Measurements from ENCODE around the gene FAM228B. TPM values are rescaled to one million over a fixed set of nuclear protein-coding genes. Genes with fewer than 3 reads are reported as not detected.
"Not testable (repeated sequence)": the region's sequence is repeated elsewhere in the genome, so short reads cannot be mapped to it uniquely, and the experiment has no call there.

FAM228B gene
- total RNA-seq, 1 experiment from 2014 or later = 8.6 TPM

- DNase-seq (ENCODE audit: low spot score) = no peak
These were observed 34.9 kb downstream of the FAM228B start for GRCh38 chr2:24158131-24158530.

- no peak for DNase-seq (ENCODE audit: low spot score)
These were observed 36.4 kb downstream of the FAM228B start for GRCh38 chr2:24159708-24160107.

GRCh38 chr2:24160761-24161160 is 37.5 kb downstream of the FAM228B start:
- no peak for DNase-seq (ENCODE audit: low spot score)

DNA sequence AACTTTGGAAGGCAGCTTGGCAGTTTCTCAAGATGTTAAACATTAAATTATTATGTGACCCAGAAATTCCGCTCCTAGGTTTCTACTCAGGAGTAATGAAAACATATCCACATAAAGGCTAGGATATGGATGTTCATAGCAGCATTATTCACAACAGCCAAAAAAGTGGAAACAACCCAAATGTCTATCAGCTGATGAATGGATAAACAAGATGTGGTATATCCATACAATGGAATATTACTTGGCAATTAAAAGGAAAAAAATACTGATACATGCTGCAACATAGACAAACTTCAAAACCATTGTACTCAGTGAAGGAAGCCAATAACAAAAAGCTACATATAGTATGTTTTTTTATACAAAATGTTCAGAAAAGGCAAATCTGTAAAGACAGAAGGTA is 39.2 kb downstream of the FAM228B start:
- no peak for DNase-seq (ENCODE audit: low spot score)

DNA sequence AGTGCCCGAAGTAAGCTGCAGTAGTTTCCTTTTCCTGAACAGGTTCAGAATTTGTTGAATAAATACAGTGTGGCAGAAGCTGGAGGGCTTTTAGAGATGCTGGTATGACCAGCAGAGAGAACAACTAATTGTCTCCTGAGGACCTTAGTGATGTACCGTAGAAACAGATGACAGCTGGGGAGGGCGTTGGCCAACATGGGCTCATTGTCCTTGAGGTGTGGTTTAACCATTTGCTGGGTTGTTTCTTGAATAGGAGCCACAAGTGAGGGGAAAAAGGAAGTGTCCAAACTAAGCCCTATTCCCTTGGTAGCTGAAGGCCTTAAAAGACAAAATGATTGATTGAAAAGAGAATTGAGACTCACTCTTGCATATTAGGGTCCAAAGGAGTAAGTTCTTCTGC is 39.9 kb downstream of the FAM228B start:
- DNase-seq (ENCODE audit: low spot score) = no peak

DNA sequence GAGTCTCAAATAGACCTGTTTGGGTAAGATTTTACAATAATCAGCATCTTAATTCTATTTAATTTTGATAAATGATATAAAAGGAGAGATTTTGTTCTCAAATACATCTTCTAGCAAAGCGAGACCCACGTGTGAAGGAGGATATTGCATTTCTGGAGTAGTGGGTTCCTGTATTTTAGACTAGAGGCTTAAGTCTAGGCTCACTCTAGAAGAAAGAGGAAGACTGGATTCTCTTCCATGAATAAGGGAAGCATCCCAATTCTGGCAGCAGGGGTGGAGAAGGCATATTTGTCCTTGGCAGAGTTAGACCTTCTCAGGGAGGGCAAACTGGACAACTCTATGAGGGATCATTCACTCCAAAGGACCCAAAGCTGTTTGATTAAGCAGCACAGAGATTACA is 40.3 kb downstream of the FAM228B start:
- no peak for DNase-seq (ENCODE audit: low spot score)

GRCh38 chr2:24164416-24164973 is 41.2 kb downstream of the FAM228B start:
- no peak for DNase-seq (ENCODE audit: low spot score)

DNA sequence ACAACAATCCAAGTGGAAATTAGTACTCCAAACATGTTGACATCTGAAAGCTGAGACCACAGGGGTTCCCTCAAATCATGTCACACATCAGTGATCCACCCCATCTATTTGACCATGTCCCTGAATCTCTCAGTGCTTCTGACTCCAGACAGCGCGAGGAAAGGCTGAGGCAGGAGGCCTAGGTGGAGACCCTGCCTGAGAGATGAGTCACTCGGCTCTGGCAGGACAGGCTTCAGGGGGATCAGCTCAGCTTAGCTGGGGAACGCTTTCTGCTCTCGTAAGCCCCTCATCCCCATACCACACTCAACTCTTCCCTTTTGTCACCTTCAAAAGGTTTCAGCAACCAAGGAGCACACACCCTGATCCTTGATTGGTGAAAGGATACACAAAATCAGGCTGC is 45.8 kb downstream of the FAM228B start:
- no peak for DNase-seq (ENCODE audit: low spot score)

DNA sequence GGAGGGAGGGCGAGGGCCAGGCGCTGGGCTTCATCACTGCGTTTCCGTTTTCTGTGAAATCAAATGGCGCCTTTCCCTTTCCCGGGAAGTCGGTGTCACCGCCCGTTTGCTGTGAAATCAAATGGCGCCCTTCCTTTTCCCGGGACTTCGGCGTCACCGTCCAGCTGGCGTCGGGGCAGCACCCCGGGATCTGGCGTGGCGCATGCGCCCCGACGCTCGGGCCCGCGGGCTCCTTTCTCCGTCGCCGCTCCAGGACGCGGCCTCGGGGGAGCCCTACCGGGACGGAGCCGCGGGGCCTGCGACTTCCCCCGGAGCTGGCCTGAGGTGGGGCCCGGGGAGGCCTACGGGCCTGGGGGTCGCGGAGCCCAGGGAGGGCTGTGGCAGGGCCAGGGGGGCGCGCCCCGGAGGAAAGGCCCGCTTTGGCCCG is 51.6 kb downstream of the FAM228B start, which contains the start of gene FAM228A:
FAM228A (plus strand) TSS at position 203 of the 427 bp plus-strand sequence. CDS start 428 bp downstream, outside the sequence.
- DNase-seq (ENCODE audit: low spot score) = no peak

- DNase-seq (ENCODE audit: low spot score) = no peak
These were observed 52.4 kb downstream of the FAM228B start for GRCh38 chr2:24175631-24176187.

DNA sequence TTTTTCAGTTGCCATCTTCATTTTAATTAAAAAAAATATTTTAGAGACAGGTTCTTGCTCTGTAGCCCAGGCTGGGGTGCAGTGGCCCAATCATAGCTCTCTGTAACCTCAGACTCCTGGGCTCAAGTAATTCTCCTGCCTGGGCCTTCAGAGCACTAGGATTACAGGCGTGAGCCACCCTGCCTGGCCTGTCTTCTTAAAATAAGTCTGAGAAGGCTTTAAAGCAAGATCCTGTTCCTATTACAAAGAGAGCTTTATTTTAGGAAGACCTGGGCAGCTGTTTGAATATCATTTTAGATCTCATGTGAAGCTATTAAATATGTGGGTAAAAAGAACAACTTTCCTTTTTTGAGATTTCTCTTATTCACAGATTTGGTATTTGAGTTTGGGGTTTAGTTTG is 53.1 kb downstream of the FAM228B start:
- no peak for DNase-seq (ENCODE audit: low spot score)

DNA sequence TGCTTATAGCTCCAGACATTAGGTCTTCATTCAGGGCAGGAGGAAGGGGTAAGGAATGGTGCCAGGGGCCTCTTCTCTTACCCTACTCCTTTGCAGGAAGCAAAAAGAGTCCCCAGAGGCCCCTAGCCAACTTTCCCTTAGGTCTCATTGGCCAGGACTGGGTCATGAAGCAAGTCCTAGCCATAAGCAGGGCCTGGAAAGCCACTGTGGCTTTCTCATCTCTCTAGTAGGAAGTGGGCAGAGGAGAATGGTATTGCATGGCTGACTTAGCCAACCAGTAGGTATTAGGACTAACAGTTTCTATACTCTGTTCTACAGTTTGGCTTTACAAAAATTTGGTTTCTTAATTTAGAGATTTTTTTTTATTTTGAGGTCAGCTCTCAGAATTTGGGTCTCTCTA is 56.4 kb downstream of the FAM228B start:
- no peak for DNase-seq (ENCODE audit: low spot score)

DNA sequence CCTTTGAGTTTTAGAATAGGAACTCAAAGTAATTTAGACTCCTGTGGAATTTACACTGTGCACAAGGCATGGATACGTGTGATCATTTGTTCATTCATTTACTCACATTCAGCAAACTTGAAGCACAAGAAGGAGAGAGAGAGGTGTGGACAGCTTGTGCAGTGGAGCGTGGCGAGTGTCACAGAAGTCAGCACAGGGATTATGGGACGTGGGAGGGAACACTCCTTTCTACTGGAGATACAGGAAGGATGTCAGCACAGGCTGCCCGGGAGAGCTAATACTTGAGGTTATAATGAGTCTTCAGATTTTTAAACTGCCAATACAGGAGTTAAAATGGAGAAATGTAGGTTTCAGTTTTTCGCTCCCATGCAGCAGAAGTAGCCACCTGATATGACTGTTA is 58.6 kb downstream of the FAM228B start:
- no peak for DNase-seq (ENCODE audit: low spot score)

- no peak for DNase-seq (ENCODE audit: low spot score)
These were observed 59.2 kb downstream of the FAM228B start for GRCh38 chr2:24182507-24182906.

- DNase-seq (ENCODE audit: low spot score) = no peak
These were observed 60.2 kb downstream of the FAM228B start for GRCh38 chr2:24183366-24184069.

GRCh38 chr2:24189551-24189950 is 66.3 kb downstream of the FAM228B start:
- DNase-seq (ENCODE audit: low spot score) = no peak

GRCh38 chr2:24190503-24190902 is 67.2 kb downstream of the FAM228B start:
- no peak for DNase-seq (ENCODE audit: low spot score)

- no peak for DNase-seq (ENCODE audit: low spot score)
These were observed 67.9 kb downstream of the FAM228B start for GRCh38 chr2:24191156-24191555.

- DNase-seq (ENCODE audit: low spot score) = no peak
These were observed 68.6 kb downstream of the FAM228B start for GRCh38 chr2:24191848-24192247.

DNA sequence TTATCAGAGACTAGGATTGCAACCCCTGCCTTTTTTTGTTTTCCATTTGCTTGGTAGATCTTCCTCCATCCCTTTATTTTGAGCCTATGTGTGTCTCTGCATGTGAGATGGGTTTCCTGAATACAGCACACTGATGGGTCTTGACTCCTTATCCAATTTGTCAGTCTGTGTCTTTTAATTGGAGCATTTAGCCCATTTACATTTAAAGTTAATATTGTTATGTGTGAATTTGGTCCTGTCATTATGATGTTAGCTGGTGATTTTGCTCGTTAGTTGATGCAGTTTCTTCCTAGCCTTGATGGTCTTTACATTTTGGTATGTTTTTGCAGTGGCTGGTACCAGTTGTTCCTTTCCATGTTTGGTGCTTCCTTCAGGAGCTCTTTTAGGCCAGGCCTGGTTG is 73.9 kb downstream of the FAM228B start:
- not testable (repeated sequence) for DNase-seq (ENCODE audit: low spot score)

GRCh38 chr2:24199968-24200590 is 76.8 kb downstream of the FAM228B start:
- no peak for DNase-seq (ENCODE audit: low spot score)

GRCh38 chr2:24200799-24201198 is 77.5 kb downstream of the FAM228B start:
- no peak for DNase-seq (ENCODE audit: low spot score)
